Cardiac fibroblast (primary cell): ENCODE data around the gene DPYSL4.

Source experiments
- DNase-seq, 2 donors: peaks; one replicate each; pipeline versions ENCODE4 v3.0.0 to v3.0.0-alpha.2; 2010; ENCODE audit warnings: low read depth in 2 of 2
- H3K4me3 ChIP-seq, 2 donors: replicated peaks in 1 of 2; 1 replicate in 1 of 2; 2 replicates in 1 of 2; pipeline ENCODE4 v1.5.1; 2011; ENCODE audit warnings: low read depth in 2 of 2, low read length in 2 of 2, mild to moderate bottlenecking in 2 of 2, moderate library complexity in 1 of 2
- CTCF ChIP-seq: IDR thresholded peaks from one replicate; pipeline ENCODE4 v1.5.1; 2011; ENCODE audit warnings: low read depth, mild to moderate bottlenecking, low read length, inconsistent platforms

The DPYSL4 gene

GRCh38 chr10:132242103-132242840 is 55.5 kb downstream of the DPYSL4 start:
- no peak for TF ChIP-seq CTCF
- no peak overlapping the region for H3K4me3 ChIP-seq
- DNase-seq, result no peak

DNA sequence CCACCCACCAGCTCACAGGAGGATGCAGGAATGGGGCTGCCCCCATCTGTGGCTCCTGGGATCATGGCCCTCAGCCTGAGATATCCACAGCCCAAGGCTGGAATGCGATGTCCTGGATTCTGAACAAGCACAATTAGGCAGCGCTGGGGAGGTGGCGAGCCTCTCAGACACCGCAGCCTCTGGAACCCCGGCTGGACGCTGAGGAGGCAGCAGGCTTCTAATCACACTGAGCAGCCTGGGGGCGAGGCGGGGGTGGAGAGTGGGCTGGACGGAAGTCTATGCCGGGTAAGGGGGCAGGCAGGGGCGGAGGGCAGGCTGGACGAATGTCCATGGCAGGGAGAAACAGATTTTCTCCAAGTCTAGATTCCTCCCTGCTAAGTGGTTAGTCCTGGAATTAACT is 56.4 kb downstream of the DPYSL4 start:
- no peak for TF ChIP-seq CTCF
- no peak for DNase-seq

GRCh38 chr10:132243626-132244025 is 56.9 kb downstream of the DPYSL4 start:
- TF ChIP-seq CTCF, result no peak
- no peak for DNase-seq
- no peak overlapping the region for H3K4me3 ChIP-seq

More for the DNA sequence above, 56.4 kb downstream of the DPYSL4 start:
- no peak overlapping the region for H3K4me3 ChIP-seq

GRCh38 chr10:132245056-132245455 is 58.3 kb downstream of the DPYSL4 start:
- no peak for TF ChIP-seq CTCF
- H3K4me3 ChIP-seq, result no peak overlapping the region
- DNase-seq, result no peak

- TF ChIP-seq CTCF, result no peak
- DNase-seq, result no peak
- H3K4me3 ChIP-seq, result no peak overlapping the region
Observed at GRCh38 chr10:132246296-132246695, 59.5 kb downstream of the DPYSL4 start.

DNA sequence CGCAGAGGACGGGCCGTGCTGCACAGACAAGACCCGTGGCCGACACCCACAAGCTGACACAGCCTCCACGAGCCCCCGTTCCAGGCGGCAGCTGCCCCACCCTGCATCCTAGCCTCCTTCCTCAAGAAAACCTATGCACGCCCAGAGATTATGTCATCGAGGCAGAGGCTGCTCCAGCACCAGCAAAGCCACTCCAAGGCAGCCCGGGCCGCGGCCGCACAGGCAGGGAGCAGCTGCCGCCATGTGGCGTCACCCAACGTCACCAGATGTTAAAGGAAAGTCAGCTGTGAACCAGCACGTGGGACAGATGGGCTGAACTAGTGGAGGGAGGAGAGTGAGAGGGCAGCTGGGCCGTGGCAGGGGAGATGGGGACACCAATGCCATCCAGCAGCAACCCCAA is 61.2 kb downstream of the DPYSL4 start:
- DNase-seq, result no peak
- TF ChIP-seq CTCF, result no peak

More for the DNA sequence above, 61.2 kb downstream of the DPYSL4 start:
- no peak overlapping the region for H3K4me3 ChIP-seq
